ENCODE measurements around the gene DTWD2.
"Not testable (repeated sequence)": the region's sequence is repeated elsewhere in the genome, so short reads cannot be mapped to it uniquely, and the experiment has no call there.

DTWD2 gene

GRCh38 chr5:118857700-118858099, 130.6 kb downstream of the DTWD2 start:
- DNase-seq, result no peak

GRCh38 chr5:118854819-118855218, 133.5 kb downstream of the DTWD2 start:
- DNase-seq, result no peak

GRCh38 chr5:118851785-118852184, 136.6 kb downstream of the DTWD2 start:
- DNase-seq, result not testable (repeated sequence)

- not testable (repeated sequence) for DNase-seq
Measured at GRCh38 chr5:118849507-118849906, 138.8 kb downstream of the DTWD2 start.

GRCh38 chr5:118844351-118844750, 144.0 kb downstream of the DTWD2 start:
- DNase-seq, result no peak

- no peak for DNase-seq
Measured at GRCh38 chr5:118834710-118835109, 153.6 kb downstream of the DTWD2 start.

- no peak for DNase-seq
Measured at GRCh38 chr5:118832974-118833373, 155.4 kb downstream of the DTWD2 start.

- no peak for DNase-seq
Measured at GRCh38 chr5:118825226-118825625, 163.1 kb downstream of the DTWD2 start.

GRCh38 chr5:118818604-118819003, 169.7 kb downstream of the DTWD2 start:
- no peak for DNase-seq

GRCh38 chr5:118808441-118808840, 179.9 kb downstream of the DTWD2 start:
- no peak for DNase-seq

- no peak for DNase-seq
Measured at GRCh38 chr5:118806571-118806970, 181.8 kb downstream of the DTWD2 start.

- no peak for DNase-seq
Measured at GRCh38 chr5:118802335-118802734, 186.0 kb downstream of the DTWD2 start.

- DNase-seq, result no peak
Measured at GRCh38 chr5:118796081-118796480, 192.3 kb downstream of the DTWD2 start.

- no peak for DNase-seq
Measured at GRCh38 chr5:118794281-118794680, 194.1 kb downstream of the DTWD2 start.

- DNase-seq, result no peak
Measured at GRCh38 chr5:118793652-118794051, 194.7 kb downstream of the DTWD2 start.

- DNase-seq, result no peak
Measured at GRCh38 chr5:118793091-118793490, 195.3 kb downstream of the DTWD2 start.

GRCh38 chr5:118791926-118792734, 196.2 kb downstream of the DTWD2 start:
- peak; percentile 73 for DNase-seq

- DNase-seq, result no peak
Measured at GRCh38 chr5:118789366-118789765, 199.0 kb downstream of the DTWD2 start.

- DNase-seq, result no peak
Measured at GRCh38 chr5:118788351-118788750, 200.0 kb downstream of the DTWD2 start.

Measured in NCI-H446 treated with DMSO at 0.1 percent for 48 hours (cell line).